LHCN-M2 (cell line): ENCODE results near the gene E2F6. TPM values are rescaled to one million over a fixed set of nuclear protein-coding genes. Genes with fewer than 3 reads are reported as not detected.
"Not testable (repeated sequence)": the region's sequence is repeated elsewhere in the genome, so short reads cannot be mapped to it uniquely, and the experiment has no call there.

Source experiments
- DNase-seq: peaks from one replicate; pipeline ENCODE4 v3.0.0-alpha.2; 2012; ENCODE audit warnings: low read depth
- total RNA-seq: library from RNA; depleted of rRNA; stranded (reverse); fragments of >200 nt; gene quantifications from 2 replicates; pipeline ENCODE4 v1.2.3, GENCODE V29; 2014

Gene E2F6
- total RNA-seq, 1 experiment from 2014 or later = 23.6 TPM

- DNase-seq = no peak
Measured at GRCh38 chr2:11414372-11415124, 51.4 kb downstream of the E2F6 start.

GRCh38 chr2:11412449-11412810 lies 53.5 kb downstream of the E2F6 start:
- no peak for DNase-seq

- peak; percentile 41 for DNase-seq
Measured at GRCh38 chr2:11411768-11412448, 54.1 kb downstream of the E2F6 start.

- no peak for DNase-seq
Measured at GRCh38 chr2:11411244-11411643, 54.7 kb downstream of the E2F6 start.

GRCh38 chr2:11410101-11410500 lies 55.9 kb downstream of the E2F6 start:
- DNase-seq = no peak

- no peak for DNase-seq
Measured at GRCh38 chr2:11409572-11409959, 56.4 kb downstream of the E2F6 start.

- peak; percentile 36 for DNase-seq
Measured at GRCh38 chr2:11408959-11409571, 56.9 kb downstream of the E2F6 start.

GRCh38 chr2:11407413-11407812 lies 58.5 kb downstream of the E2F6 start:
- no peak for DNase-seq

- DNase-seq = peak; percentile 79
Measured at GRCh38 chr2:11406958-11407381, 59.0 kb downstream of the E2F6 start.

- no peak for DNase-seq
Measured at GRCh38 chr2:11406267-11406957, 59.5 kb downstream of the E2F6 start.

GRCh38 chr2:11405599-11406266 lies 60.2 kb downstream of the E2F6 start:
- no peak for DNase-seq

- DNase-seq = not testable (repeated sequence)
Measured at GRCh38 chr2:11405074-11405406, 60.9 kb downstream of the E2F6 start.

GRCh38 chr2:11404376-11405073 lies 61.4 kb downstream of the E2F6 start:
- DNase-seq = no peak

GRCh38 chr2:11402436-11402835 lies 63.5 kb downstream of the E2F6 start:
- no peak for DNase-seq

GRCh38 chr2:11399438-11399762 lies 66.6 kb downstream of the E2F6 start:
- DNase-seq = no peak

- DNase-seq = no peak
Measured at GRCh38 chr2:11398750-11399437, 67.1 kb downstream of the E2F6 start.

GRCh38 chr2:11397513-11397912 lies 68.4 kb downstream of the E2F6 start:
- DNase-seq = no peak

GRCh38 chr2:11396467-11397445 lies 69.2 kb downstream of the E2F6 start:
- no peak for DNase-seq

GRCh38 chr2:11396021-11396420 lies 69.9 kb downstream of the E2F6 start:
- no peak for DNase-seq
